Activated naive CD8-positive, alpha-beta T cell treated with anti-CD3 and anti-CD28 coated beads, Interleukin-2, amount 50 U/mL, for 24 hours (primary cell): ENCODE measurements around the gene TACSTD2.
"Not testable (repeated sequence)": the region's sequence is repeated elsewhere in the genome, so short reads cannot be mapped to it uniquely, and the experiment has no call there.

Experiments
- ATAC-seq: fragments of 150-1000 bp; cut with Tn5 transposase; one replicate; pipeline ENCODE4 v1.10.0; 2021
- DNase-seq: peaks from one replicate; pipeline ENCODE4 v3.0.0; 2021
- H3K27ac Mint-ChIP-seq: one replicate; pipeline ENCODE4 v1.8.0; 2021; ENCODE audit warnings: mild to moderate bottlenecking, mixed read lengths
- H3K27me3 Mint-ChIP-seq: one replicate; pipeline ENCODE4 v1.8.0; 2021; ENCODE audit warnings: mixed read lengths
- H3K36me3 Mint-ChIP-seq: one replicate; pipeline ENCODE4 v1.8.0; 2021; ENCODE audit warnings: low read depth, mixed read lengths
- H3K4me1 Mint-ChIP-seq: one replicate; pipeline ENCODE4 v1.8.0; 2021; ENCODE audit warnings: mixed read lengths
- H3K4me3 Mint-ChIP-seq: one replicate; pipeline ENCODE4 v1.8.0; 2021; ENCODE audit warnings: mild to moderate bottlenecking, moderate library complexity, mixed read lengths
- H3K9me3 Mint-ChIP-seq: one replicate; pipeline ENCODE4 v1.8.0; 2021; ENCODE audit warnings: mixed read lengths

TACSTD2 gene

GRCh38 chr1:58576727-58577653, at the start of gene TACSTD2:
Gene TACSTD2, minus strand, starts transcription at chr1:58577252. Its CDS starts 96 bp downstream, at chr1:58577156.
- H3K36me3 Mint-ChIP-seq, result no peaks in the 10 kb centered on the region
- DNase-seq, result peak; percentile 8

GRCh38 chr1:58626293-58626692, 49.2 kb upstream of the TACSTD2 start:
- H3K4me3 Mint-ChIP-seq, result no peak overlapping the region
- DNase-seq, result no peak
- no peak overlapping the region for H3K27ac Mint-ChIP-seq
- no peaks in the 10 kb centered on the region for H3K27me3 Mint-ChIP-seq
- H3K36me3 Mint-ChIP-seq, result no peaks in the 10 kb centered on the region
- H3K9me3 Mint-ChIP-seq, result no peaks in the 10 kb centered on the region
- no peak for ATAC-seq
- H3K4me1 Mint-ChIP-seq, result peaks cover 2% of the 10 kb centered on the region

More at GRCh38 chr1:58576727-58577653, at the start of gene TACSTD2:
- Mint-ChIP-seq H3K27me3 (peaks cover 56% of the 10 kb centered on the region), H3K4me3 (peak within 1 kb of the TSS; percentile 72), H3K4me1 (peaks cover 39% of the 10 kb centered on the region), H3K9me3 (no peaks in the 10 kb centered on the region), H3K27ac (peak within 1 kb of the TSS; percentile 42)
- ATAC-seq, result no peak

GRCh38 chr1:58623259-58623658, 46.2 kb upstream of the TACSTD2 start:
- not testable (repeated sequence) for H3K36me3 Mint-ChIP-seq, H3K27me3 Mint-ChIP-seq, ATAC-seq, H3K4me3 Mint-ChIP-seq, DNase-seq, H3K27ac Mint-ChIP-seq, H3K9me3 Mint-ChIP-seq, H3K4me1 Mint-ChIP-seq

- peaks cover 3% of the 10 kb centered on the region for H3K27me3 Mint-ChIP-seq
- peaks cover 2% of the 10 kb centered on the region for H3K4me1 Mint-ChIP-seq
- ATAC-seq, result no peak
- H3K4me3 Mint-ChIP-seq, result no peak overlapping the region
- H3K9me3 Mint-ChIP-seq, result no peaks in the 10 kb centered on the region
- no peaks in the 10 kb centered on the region for H3K36me3 Mint-ChIP-seq
- DNase-seq, result no peak
- no peak overlapping the region for H3K27ac Mint-ChIP-seq
Measured at GRCh38 chr1:58622571-58622970, 45.5 kb upstream of the TACSTD2 start.

- Mint-ChIP-seq H3K4me3 (no peak overlapping the region), H3K27me3 (peaks cover 5% of the 10 kb centered on the region), H3K36me3 (no peaks in the 10 kb centered on the region), H3K4me1 (peaks cover 2% of the 10 kb centered on the region), H3K9me3 (no peaks in the 10 kb centered on the region), H3K27ac (no peak overlapping the region)
- ATAC-seq (no peak), DNase-seq (no peak)
Measured at GRCh38 chr1:58621391-58621790, 44.3 kb upstream of the TACSTD2 start.

- Mint-ChIP-seq H3K27me3 (peaks cover 5% of the 10 kb centered on the region), H3K4me3 (no peak overlapping the region), H3K4me1 (peaks cover 2% of the 10 kb centered on the region), H3K9me3 (no peaks in the 10 kb centered on the region), H3K27ac (no peak overlapping the region), H3K36me3 (no peaks in the 10 kb centered on the region)
- no peak for ATAC-seq
- DNase-seq, result no peak
Measured at GRCh38 chr1:58620926-58621325, 43.9 kb upstream of the TACSTD2 start.

- DNase-seq (no peak), ATAC-seq (no peak)
- peaks cover 1% of the 10 kb centered on the region for H3K4me1 Mint-ChIP-seq
- no peaks in the 10 kb centered on the region for H3K36me3 Mint-ChIP-seq
- H3K4me3 Mint-ChIP-seq, result no peak overlapping the region
- H3K9me3 Mint-ChIP-seq, result no peaks in the 10 kb centered on the region
- peaks cover 9% of the 10 kb centered on the region for H3K27me3 Mint-ChIP-seq
- no peak overlapping the region for H3K27ac Mint-ChIP-seq
Measured at GRCh38 chr1:58620259-58620658, 43.2 kb upstream of the TACSTD2 start.

GRCh38 chr1:58619286-58620054, 42.4 kb upstream of the TACSTD2 start:
- Mint-ChIP-seq H3K4me1 (no peaks in the 10 kb centered on the region), H3K27me3 (peaks cover 9% of the 10 kb centered on the region), H3K9me3 (no peaks in the 10 kb centered on the region), H3K36me3 (no peaks in the 10 kb centered on the region), H3K4me3 (no peak overlapping the region), H3K27ac (no peak overlapping the region)
- no peak for ATAC-seq
- DNase-seq, result no peak

- DNase-seq (no peak), ATAC-seq (peak; percentile 59)
- Mint-ChIP-seq H3K4me1 (no peaks in the 10 kb centered on the region), H3K9me3 (no peaks in the 10 kb centered on the region), H3K4me3 (no peak overlapping the region), H3K36me3 (no peaks in the 10 kb centered on the region), H3K27ac (no peak overlapping the region), H3K27me3 (peaks cover 9% of the 10 kb centered on the region)
Measured at GRCh38 chr1:58618303-58618702, 41.3 kb upstream of the TACSTD2 start.

GRCh38 chr1:58611861-58612385, 34.9 kb upstream of the TACSTD2 start:
- Mint-ChIP-seq H3K36me3 (no peaks in the 10 kb centered on the region), H3K4me3 (no peak overlapping the region), H3K27me3 (peaks cover 18% of the 10 kb centered on the region), H3K9me3 (no peaks in the 10 kb centered on the region), H3K4me1 (no peaks in the 10 kb centered on the region), H3K27ac (no peak overlapping the region)
- ATAC-seq, result no peak
- no peak for DNase-seq

GRCh38 chr1:58608945-58609344, 31.9 kb upstream of the TACSTD2 start:
- ATAC-seq, result no peak
- Mint-ChIP-seq H3K27ac (no peak overlapping the region), H3K9me3 (peaks cover 14% of the 10 kb centered on the region), H3K27me3 (peaks cover 22% of the 10 kb centered on the region), H3K36me3 (no peaks in the 10 kb centered on the region), H3K4me1 (no peaks in the 10 kb centered on the region), H3K4me3 (no peak overlapping the region)
- no peak for DNase-seq

GRCh38 chr1:58608297-58608696, 31.2 kb upstream of the TACSTD2 start:
- H3K27ac Mint-ChIP-seq, result no peak overlapping the region
- no peaks in the 10 kb centered on the region for H3K4me1 Mint-ChIP-seq
- ATAC-seq (no peak), DNase-seq (no peak)
- H3K27me3 Mint-ChIP-seq, result peaks cover 26% of the 10 kb centered on the region
- no peaks in the 10 kb centered on the region for H3K36me3 Mint-ChIP-seq
- no peak overlapping the region for H3K4me3 Mint-ChIP-seq
- peaks cover 17% of the 10 kb centered on the region for H3K9me3 Mint-ChIP-seq

GRCh38 chr1:58607391-58607790, 30.3 kb upstream of the TACSTD2 start:
- no peak for ATAC-seq
- Mint-ChIP-seq H3K27ac (no peak overlapping the region), H3K4me3 (no peak overlapping the region), H3K27me3 (peaks cover 30% of the 10 kb centered on the region), H3K4me1 (no peaks in the 10 kb centered on the region), H3K36me3 (no peaks in the 10 kb centered on the region), H3K9me3 (peaks cover 19% of the 10 kb centered on the region)
- DNase-seq, result no peak

- not testable (repeated sequence) for H3K4me3 Mint-ChIP-seq, DNase-seq, H3K36me3 Mint-ChIP-seq, ATAC-seq, H3K27ac Mint-ChIP-seq, H3K4me1 Mint-ChIP-seq
- peaks cover 46% of the 10 kb centered on the region for H3K27me3 Mint-ChIP-seq
- peaks cover 33% of the 10 kb centered on the region for H3K9me3 Mint-ChIP-seq
Measured at GRCh38 chr1:58601921-58602320, 24.9 kb upstream of the TACSTD2 start.

GRCh38 chr1:58597996-58598395, 20.9 kb upstream of the TACSTD2 start:
- Mint-ChIP-seq H3K4me3 (no peak overlapping the region), H3K9me3 (peaks cover 15% of the 10 kb centered on the region), H3K27me3 (peaks cover 41% of the 10 kb centered on the region), H3K27ac (no peak overlapping the region), H3K36me3 (no peaks in the 10 kb centered on the region), H3K4me1 (no peaks in the 10 kb centered on the region)
- DNase-seq (no peak), ATAC-seq (no peak)
